GM23338 (cell line): ENCODE measurements around the gene THSD4.

Source experiments
- CREB1 ChIP-seq: fragments of 250-450 bp; sonication (Bioruptor Pico); IDR thresholded peaks from 2 replicates; pipeline ENCODE4 v1.5.0; 2020; ENCODE audit warnings: low read depth, mild to moderate bottlenecking, moderate library complexity
- CTCF ChIP-seq, 2 experiments: fragments of 200-600 bp in 1 of 2; sonication (generic) in 1 of 2; conservative IDR thresholded peaks; 2 replicates each; pipeline versions ENCODE4 v1.5.1 to v1.6.1; 2016 to 2017; ENCODE audit warnings: antibody characterized with exemption in 2 of 2, low read depth in 2 of 2, mild to moderate bottlenecking in 2 of 2, moderate library complexity in 1 of 2
- ETS1 ChIP-seq: IDR thresholded peaks from 2 replicates; pipeline ENCODE4 v1.6.1; 2016; ENCODE audit warnings: antibody characterized with exemption
- EZH2 ChIP-seq: fragments of 200-600 bp; sonication (generic); IDR thresholded peaks from one replicate; pipeline ENCODE4 v1.8.0; 2017; ENCODE audit warnings: antibody characterized with exemption, mild to moderate bottlenecking, low read depth; ENCODE audit not compliant: unreplicated experiment
- EZH2phosphoT487 ChIP-seq: fragments of 200-600 bp; sonication (generic); IDR thresholded peaks from one replicate; pipeline ENCODE4 v1.8.1; 2018; ENCODE audit warnings: antibody characterized with exemption; ENCODE audit not compliant: unreplicated experiment
- JUNB ChIP-seq: IDR thresholded peaks from one replicate; pipeline ENCODE4 v1.6.1; 2016; ENCODE audit warnings: antibody characterized with exemption; ENCODE audit not compliant: unreplicated experiment
- NANOG ChIP-seq: IDR thresholded peaks from 2 replicates; pipeline ENCODE4 v1.6.1; 2016; ENCODE audit warnings: antibody characterized with exemption, borderline replicate concordance
- POLR2AphosphoS5 ChIP-seq: IDR thresholded peaks from 2 replicates; pipeline ENCODE4 v1.6.1; 2016; ENCODE audit warnings: antibody characterized with exemption, low read depth
- REST ChIP-seq: IDR thresholded peaks from one replicate; pipeline ENCODE4 v1.6.1; 2018; ENCODE audit warnings: antibody characterized with exemption; ENCODE audit not compliant: unreplicated experiment
- ZNF114 ChIP-seq: fragments of 250-450 bp; sonication (Bioruptor Pico); IDR thresholded peaks from 2 replicates; pipeline ENCODE4 v1.5.0; 2020; ENCODE audit warnings: mild to moderate bottlenecking, moderate library complexity

GRCh38 chr15:71455107-71455506 is 339.8 kb downstream of the THSD4 start:
- no peak for TF ChIP-seq POLR2AphosphoS5
- TF ChIP-seq EZH2phosphoT487 = no peak
- TF ChIP-seq CTCF (conservative IDR thresholded peaks at IDR 0.05; ENCODE audit: low read depth in 2 of 2) = no peak
- TF ChIP-seq EZH2 = no peak
- no peak for TF ChIP-seq CREB1
- no peak for TF ChIP-seq NANOG
- TF ChIP-seq ETS1 = no peak
- no peak for TF ChIP-seq REST
- TF ChIP-seq ZNF114 (CRISPR knock-in tag) = no peak
- no peak for TF ChIP-seq JUNB
